Measurements from ENCODE around the gene SPSB1. TPM values are rescaled to one million over a fixed set of nuclear protein-coding genes. Genes with fewer than 3 reads are reported as not detected.

SPSB1 gene
- total RNA-seq, 4 donors from 2014 or later = 28.3 to 49.2 (median 42.1) TPM

DNA sequence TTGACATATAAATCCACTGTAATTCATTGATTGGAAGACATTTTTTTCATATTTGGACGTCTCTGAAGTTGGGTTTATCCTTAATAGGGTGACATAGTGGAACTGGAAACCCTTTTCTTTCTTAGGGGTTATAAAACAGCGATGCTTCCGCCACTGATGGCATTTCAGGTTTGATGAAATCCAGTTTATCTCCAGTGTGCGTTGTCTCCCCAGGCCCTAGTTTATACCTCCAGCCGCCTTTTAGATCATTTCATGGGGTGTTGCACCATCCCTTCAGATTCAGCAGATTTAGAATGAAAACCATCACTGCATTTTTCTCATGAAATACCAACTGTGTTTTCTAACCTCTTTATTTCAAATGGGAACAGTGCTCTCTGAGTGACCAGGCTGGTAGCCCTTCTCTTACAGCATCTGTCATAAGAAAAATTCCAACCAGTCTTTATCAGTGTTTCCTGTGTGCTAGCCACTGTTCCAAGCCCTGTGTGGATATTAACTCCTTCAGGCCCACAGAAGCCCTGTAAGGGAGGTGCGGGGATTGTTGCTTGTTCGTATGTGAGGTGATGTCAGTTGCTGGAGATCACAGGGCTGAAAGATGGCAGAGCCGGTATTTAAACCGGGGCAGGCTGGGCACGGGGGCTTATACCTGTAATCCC is 39.1 kb upstream of the SPSB1 start:
- TF ChIP-seq POLR2A (IDR thresholded peaks at IDR 0.05) (no peak), EP300 (IDR thresholded peaks at IDR 0.05) (no peak), POLR2AphosphoS5 (IDR thresholded peaks at IDR 0.05) (no peak)
- TF ChIP-seq, protein P1, sequence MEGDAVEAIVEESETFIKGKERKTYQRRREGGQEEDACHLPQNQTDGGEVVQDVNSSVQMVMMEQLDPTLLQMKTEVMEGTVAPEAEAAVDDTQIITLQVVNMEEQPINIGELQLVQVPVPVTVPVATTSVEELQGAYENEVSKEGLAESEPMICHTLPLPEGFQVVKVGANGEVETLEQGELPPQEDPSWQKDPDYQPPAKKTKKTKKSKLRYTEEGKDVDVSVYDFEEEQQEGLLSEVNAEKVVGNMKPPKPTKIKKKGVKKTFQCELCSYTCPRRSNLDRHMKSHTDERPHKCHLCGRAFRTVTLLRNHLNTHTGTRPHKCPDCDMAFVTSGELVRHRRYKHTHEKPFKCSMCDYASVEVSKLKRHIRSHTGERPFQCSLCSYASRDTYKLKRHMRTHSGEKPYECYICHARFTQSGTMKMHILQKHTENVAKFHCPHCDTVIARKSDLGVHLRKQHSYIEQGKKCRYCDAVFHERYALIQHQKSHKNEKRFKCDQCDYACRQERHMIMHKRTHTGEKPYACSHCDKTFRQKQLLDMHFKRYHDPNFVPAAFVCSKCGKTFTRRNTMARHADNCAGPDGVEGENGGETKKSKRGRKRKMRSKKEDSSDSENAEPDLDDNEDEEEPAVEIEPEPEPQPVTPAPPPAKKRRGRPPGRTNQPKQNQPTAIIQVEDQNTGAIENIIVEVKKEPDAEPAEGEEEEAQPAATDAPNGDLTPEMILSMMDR (IDR thresholded peaks at IDR 0.05) = no peak
- Histone ChIP-seq H3K27me3 (no peaks in the 10 kb centered on the region), H3K4me3 (no peak overlapping the region), H3K27ac (no peak overlapping the region), H3K9me3 (no peaks in the 10 kb centered on the region), H3K36me3 (peaks cover 20% of the 10 kb centered on the region), H3K4me1 (peaks cover 41% of the 10 kb centered on the region)
- no peak for DNase-seq (ENCODE audit: low spot score in 2 of 2)
- 82% methylated on average over 10 of the region's 10 CpGs for WGBS

DNA sequence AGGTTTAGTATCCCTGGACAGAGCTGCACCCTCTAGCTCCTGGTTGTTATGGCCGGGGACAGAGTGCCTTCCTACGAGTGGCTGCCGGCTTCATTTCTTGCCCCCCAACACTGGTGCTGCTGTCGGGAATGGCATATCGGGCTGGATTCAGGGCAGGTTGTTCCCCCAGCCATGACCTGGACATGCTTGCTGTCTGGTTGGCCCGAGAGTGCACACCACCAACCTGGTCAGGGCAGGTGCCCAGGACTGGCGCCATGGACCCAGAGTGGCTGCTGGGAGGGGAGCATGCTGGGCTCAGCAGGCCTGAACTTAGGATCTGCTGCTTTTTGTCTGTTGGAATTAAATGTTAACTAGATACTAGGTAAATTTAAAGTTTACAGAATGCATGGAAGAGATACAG is 36.4 kb upstream of the SPSB1 start:
- WGBS = 94% methylated on average over 7 of the region's 7 CpGs
- H3K4me3 ChIP-seq = no peak overlapping the region
- no peak for DNase-seq (ENCODE audit: low spot score in 2 of 2)
- peaks cover 20% of the 10 kb centered on the region for H3K36me3 ChIP-seq
- H3K9me3 ChIP-seq = no peaks in the 10 kb centered on the region
- no peak overlapping the region for H3K27ac ChIP-seq
- TF ChIP-seq POLR2A (IDR thresholded peaks at IDR 0.05) = no peak
- TF ChIP-seq EP300 (IDR thresholded peaks at IDR 0.05) = no peak
- TF ChIP-seq POLR2AphosphoS5 (IDR thresholded peaks at IDR 0.05) = no peak
- TF ChIP-seq, protein P1 (IDR thresholded peaks at IDR 0.05) = no peak
- H3K4me1 ChIP-seq = peaks cover 13% of the 10 kb centered on the region
- H3K27me3 ChIP-seq = no peaks in the 10 kb centered on the region

DNA sequence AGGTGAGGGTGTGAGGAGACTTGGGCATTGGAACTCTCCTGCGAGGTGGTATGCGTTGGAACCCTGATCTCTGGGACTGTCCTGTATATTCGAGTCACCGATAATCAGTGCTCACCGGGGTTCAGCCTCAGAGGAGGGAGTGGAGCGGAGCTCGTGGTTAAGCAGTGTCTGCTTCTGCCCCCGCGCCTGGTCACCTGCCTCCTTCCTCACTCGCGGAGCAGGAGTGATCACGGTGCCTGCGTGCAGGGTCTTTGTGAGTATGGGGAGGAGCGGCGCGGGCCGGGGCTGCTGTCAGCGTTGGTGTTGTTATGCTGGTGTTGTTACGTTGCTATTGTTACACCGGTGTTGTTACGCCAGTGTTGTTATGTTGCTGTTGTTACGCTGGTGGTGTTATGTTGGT is 34.8 kb upstream of the SPSB1 start:
- DNase-seq (ENCODE audit: low spot score in 2 of 2) = no peak
- no peak for TF ChIP-seq EP300 (IDR thresholded peaks at IDR 0.05)
- TF ChIP-seq POLR2A (IDR thresholded peaks at IDR 0.05) = no peak
- Histone ChIP-seq H3K27ac (no peak overlapping the region), H3K4me1 (peaks cover 8% of the 10 kb centered on the region), H3K9me3 (no peaks in the 10 kb centered on the region), H3K36me3 (peaks cover 29% of the 10 kb centered on the region), H3K4me3 (no peak overlapping the region), H3K27me3 (no peaks in the 10 kb centered on the region)
- 98% methylated on average over 22 of the region's 22 CpGs for WGBS

DNA sequence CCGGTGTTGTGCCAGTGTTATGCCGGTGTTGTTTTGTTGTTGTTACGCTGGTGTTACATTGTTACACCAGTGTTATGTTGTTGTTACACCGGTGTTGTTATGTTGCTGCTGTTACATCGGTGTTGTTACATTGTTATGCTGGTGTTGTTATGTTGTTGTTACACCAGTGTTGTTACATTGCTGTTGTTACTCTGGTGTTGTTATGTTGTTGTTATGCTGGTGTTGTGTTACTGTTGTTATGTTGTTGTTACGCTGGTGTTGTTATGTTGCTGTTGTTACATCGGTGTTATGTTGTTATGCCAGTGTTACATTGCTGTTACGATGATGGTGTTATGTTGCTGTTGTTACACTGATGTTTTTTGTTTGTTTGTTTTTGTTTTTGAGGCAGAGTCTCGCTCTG is 34.1 kb upstream of the SPSB1 start:
- H3K4me1 ChIP-seq = peaks cover 3% of the 10 kb centered on the region
- no peaks in the 10 kb centered on the region for H3K27me3 ChIP-seq
- no peak overlapping the region for H3K4me3 ChIP-seq
- 94% methylated on average over 9 of the region's 9 CpGs for WGBS
- no peak for DNase-seq (ENCODE audit: low spot score in 2 of 2)
- H3K9me3 ChIP-seq = no peaks in the 10 kb centered on the region
- H3K36me3 ChIP-seq = peaks cover 35% of the 10 kb centered on the region
- no peak overlapping the region for H3K27ac ChIP-seq
- TF ChIP-seq, protein P1 (IDR thresholded peaks at IDR 0.05) = no peak
- TF ChIP-seq EP300 (IDR thresholded peaks at IDR 0.05) = no peak
- TF ChIP-seq POLR2A (IDR thresholded peaks at IDR 0.05) = no peak
- no peak for TF ChIP-seq POLR2AphosphoS5 (IDR thresholded peaks at IDR 0.05)

DNA sequence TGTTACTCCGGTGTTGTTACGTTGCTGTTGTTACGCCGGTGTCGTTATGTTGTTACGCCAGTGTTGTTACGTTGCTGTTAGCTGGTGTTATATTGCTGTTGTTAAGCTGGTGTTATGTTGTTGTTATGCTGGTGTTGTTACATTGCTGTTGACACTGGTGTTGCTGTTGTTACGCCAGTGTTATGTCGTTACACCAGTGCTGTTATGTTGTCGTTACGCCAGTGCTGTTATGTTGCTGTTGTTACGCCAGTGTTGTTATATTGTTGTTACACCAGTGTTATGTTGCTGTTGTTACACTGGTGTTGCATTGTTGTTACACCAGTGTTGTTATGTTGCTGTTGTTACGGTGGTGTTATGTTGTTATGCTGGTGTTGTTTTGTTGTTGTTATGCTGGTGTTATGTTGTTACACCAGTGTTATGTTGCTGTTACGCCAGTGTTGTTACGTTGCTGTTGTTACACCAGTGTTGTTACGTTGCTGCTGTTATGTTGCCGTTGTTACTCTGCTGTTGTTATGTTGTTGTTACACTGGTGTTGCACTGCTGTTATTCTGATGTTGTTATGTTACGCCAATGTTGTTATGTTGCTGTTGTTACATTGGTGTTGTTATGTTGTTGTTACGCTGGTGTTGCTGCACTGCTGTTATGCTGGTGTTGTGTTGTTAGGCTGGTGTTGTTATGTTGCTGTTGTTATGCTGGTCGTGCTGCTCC is 32.5 kb upstream of the SPSB1 start:
- Histone ChIP-seq H3K4me3 (no peak overlapping the region), H3K9me3 (no peaks in the 10 kb centered on the region), H3K27ac (no peak overlapping the region), H3K36me3 (peaks cover 51% of the 10 kb centered on the region), H3K27me3 (no peaks in the 10 kb centered on the region), H3K4me1 (no peaks in the 10 kb centered on the region)
- TF ChIP-seq POLR2A (IDR thresholded peaks at IDR 0.05) = no peak
- no peak for TF ChIP-seq EP300 (IDR thresholded peaks at IDR 0.05)
- TF ChIP-seq, protein P1 (IDR thresholded peaks at IDR 0.05) = no peak
- no peak for TF ChIP-seq POLR2AphosphoS5 (IDR thresholded peaks at IDR 0.05)
- 87% methylated on average over 20 of the region's 20 CpGs for WGBS
- DNase-seq (ENCODE audit: low spot score in 2 of 2) = no peak
